ENCODE measurements around the gene NAALADL2.
"Not testable (repeated sequence)": the region's sequence is repeated elsewhere in the genome, so short reads cannot be mapped to it uniquely, and the experiment has no call there.

The NAALADL2 gene

GRCh38 chr3:175077216-175077615, 218.1 kb downstream of the NAALADL2 start:
- no peak for DNase-seq

- no peak for DNase-seq
These were observed 223.5 kb downstream of the NAALADL2 start for GRCh38 chr3:175082631-175083030.

- not testable (repeated sequence) for DNase-seq
These were observed 228.0 kb downstream of the NAALADL2 start for GRCh38 chr3:175087128-175087527.

- DNase-seq = no peak
These were observed 229.7 kb downstream of the NAALADL2 start for GRCh38 chr3:175088766-175089380.

GRCh38 chr3:175091426-175092114, 232.4 kb downstream of the NAALADL2 start:
- no peak for DNase-seq

GRCh38 chr3:175093748-175094147, 234.6 kb downstream of the NAALADL2 start:
- no peak for DNase-seq

GRCh38 chr3:175094344-175094743, 235.2 kb downstream of the NAALADL2 start:
- no peak for DNase-seq

- no peak for DNase-seq
These were observed 239.5 kb downstream of the NAALADL2 start for GRCh38 chr3:175098644-175099043.

GRCh38 chr3:175102161-175102560, 243.0 kb downstream of the NAALADL2 start:
- DNase-seq = no peak

- DNase-seq = no peak
These were observed 244.2 kb downstream of the NAALADL2 start for GRCh38 chr3:175103298-175103697.

- DNase-seq = no peak
These were observed 245.9 kb downstream of the NAALADL2 start for GRCh38 chr3:175105066-175105465.

GRCh38 chr3:175107231-175107630, 248.1 kb downstream of the NAALADL2 start:
- DNase-seq = no peak

GRCh38 chr3:175107995-175108394, 248.9 kb downstream of the NAALADL2 start:
- no peak for DNase-seq

GRCh38 chr3:175108613-175109151, 249.5 kb downstream of the NAALADL2 start:
- DNase-seq = no peak

- no peak for DNase-seq
These were observed 251.9 kb downstream of the NAALADL2 start for GRCh38 chr3:175111036-175111435.

GRCh38 chr3:175118382-175118941, 259.3 kb downstream of the NAALADL2 start:
- DNase-seq = no peak

- no peak for DNase-seq
These were observed 262.1 kb downstream of the NAALADL2 start for GRCh38 chr3:175121225-175121624.

GRCh38 chr3:175127075-175127662, 268.0 kb downstream of the NAALADL2 start:
- no peak for DNase-seq

GRCh38 chr3:175129126-175129525, 270.0 kb downstream of the NAALADL2 start:
- DNase-seq = no peak

- DNase-seq = no peak
These were observed 270.4 kb downstream of the NAALADL2 start for GRCh38 chr3:175129571-175129970.

- not testable (repeated sequence) for DNase-seq
These were observed 272.7 kb downstream of the NAALADL2 start for GRCh38 chr3:175131866-175132265.

GRCh38 chr3:175132706-175133105, 273.6 kb downstream of the NAALADL2 start:
- DNase-seq = not testable (repeated sequence)

- DNase-seq = no peak
These were observed 285.2 kb downstream of the NAALADL2 start for GRCh38 chr3:175144368-175144767.

GRCh38 chr3:175146258-175146657, 287.1 kb downstream of the NAALADL2 start:
- DNase-seq = no peak

All from NCI-H526 treated with DMSO at 0.1 percent for 48 hours (cell line).